Uterus (tissue), 2 donors: Measurements from ENCODE around the gene TST.

Experiments
- POLR2A ChIP-seq, 2 donors: fragments of 450-650 bp; IDR thresholded peaks; one replicate each; pipeline ENCODE4 v1.6.1; 2016; ENCODE audit warnings: antibody characterized with exemption in 2 of 2, mild to moderate bottlenecking in 1 of 2, moderate library complexity in 1 of 2
- TF ChIP-seq, protein P1 (sequence below), 4 experiments: fragments of 200-600 bp in 2 of 4; fragments of 450-650 bp in 2 of 4; sonication (generic) in 2 of 4; IDR thresholded peaks; one replicate each; pipeline ENCODE4 v1.5.1; 2016 to 2019; ENCODE audit warnings: antibody characterized with exemption in 4 of 4, mild to moderate bottlenecking in 2 of 4, moderate library complexity in 1 of 4

DNA sequence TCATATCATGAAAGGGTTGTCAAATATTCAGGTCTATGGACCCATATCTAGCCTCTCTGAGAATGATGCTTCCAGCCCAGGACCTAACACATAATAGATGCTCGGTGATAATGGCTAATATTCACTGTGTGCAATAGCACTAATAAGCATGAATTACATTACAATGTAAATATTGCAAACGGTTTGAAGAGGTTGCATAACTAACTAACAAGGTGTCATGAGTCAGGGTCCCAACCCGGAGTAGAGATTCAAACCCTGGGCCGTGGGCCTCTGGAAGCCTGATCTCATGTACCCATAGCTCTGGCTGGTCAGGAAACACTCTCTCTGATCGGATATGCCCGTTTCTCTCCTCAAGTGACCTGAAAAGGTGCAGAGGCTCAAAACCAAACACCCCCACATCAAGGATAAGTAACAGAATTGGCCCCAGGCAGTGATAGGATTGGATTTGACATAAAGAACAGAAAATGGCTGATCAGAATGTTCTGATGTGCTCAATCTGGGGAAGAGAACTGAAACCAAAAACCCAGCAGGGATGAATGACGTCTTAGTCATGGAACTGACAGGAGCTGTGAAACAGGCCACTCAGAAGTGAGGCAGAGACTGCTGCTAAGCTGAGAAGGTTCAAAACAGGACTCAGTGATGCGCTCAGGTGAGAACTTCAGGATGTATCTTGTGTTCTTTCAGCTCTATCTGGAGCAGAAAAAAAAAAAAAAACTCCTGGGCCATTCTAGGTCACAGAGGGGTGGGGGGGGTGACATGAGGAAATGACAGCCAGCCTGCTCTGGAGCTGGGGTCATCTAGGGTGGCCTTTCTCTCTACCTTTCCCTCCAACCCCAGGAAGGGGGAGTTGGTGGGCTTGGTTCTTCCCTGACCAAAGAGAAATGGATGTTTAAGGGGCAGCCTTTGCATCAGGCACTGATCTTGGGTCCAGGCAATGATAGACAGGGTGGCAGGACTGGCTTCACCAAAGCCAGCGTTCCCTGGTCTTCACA is 25.7 kb upstream of the TST start:
- TF ChIP-seq, protein P1, sequence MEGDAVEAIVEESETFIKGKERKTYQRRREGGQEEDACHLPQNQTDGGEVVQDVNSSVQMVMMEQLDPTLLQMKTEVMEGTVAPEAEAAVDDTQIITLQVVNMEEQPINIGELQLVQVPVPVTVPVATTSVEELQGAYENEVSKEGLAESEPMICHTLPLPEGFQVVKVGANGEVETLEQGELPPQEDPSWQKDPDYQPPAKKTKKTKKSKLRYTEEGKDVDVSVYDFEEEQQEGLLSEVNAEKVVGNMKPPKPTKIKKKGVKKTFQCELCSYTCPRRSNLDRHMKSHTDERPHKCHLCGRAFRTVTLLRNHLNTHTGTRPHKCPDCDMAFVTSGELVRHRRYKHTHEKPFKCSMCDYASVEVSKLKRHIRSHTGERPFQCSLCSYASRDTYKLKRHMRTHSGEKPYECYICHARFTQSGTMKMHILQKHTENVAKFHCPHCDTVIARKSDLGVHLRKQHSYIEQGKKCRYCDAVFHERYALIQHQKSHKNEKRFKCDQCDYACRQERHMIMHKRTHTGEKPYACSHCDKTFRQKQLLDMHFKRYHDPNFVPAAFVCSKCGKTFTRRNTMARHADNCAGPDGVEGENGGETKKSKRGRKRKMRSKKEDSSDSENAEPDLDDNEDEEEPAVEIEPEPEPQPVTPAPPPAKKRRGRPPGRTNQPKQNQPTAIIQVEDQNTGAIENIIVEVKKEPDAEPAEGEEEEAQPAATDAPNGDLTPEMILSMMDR (IDR thresholded peaks at IDR 0.05): no peak
- TF ChIP-seq POLR2A (IDR thresholded peaks at IDR 0.05): no peak
